A549 (cell line): ENCODE data around the gene CEP250. TPM values are rescaled to one million over a fixed set of nuclear protein-coding genes. Genes with fewer than 3 reads are reported as not detected.
"Not testable (repeated sequence)": the region's sequence is repeated elsewhere in the genome, so short reads cannot be mapped to it uniquely, and the experiment has no call there.

ENCODE experiments used
- ATAC-seq, 2 experiments: fragments of 200-7000 bp in 1 of 2; fragments of >200 bp in 1 of 2; cut with Nextera tagmentation in 1 of 2; cut with Tn5 transposase in 1 of 2; 3 replicates each; pipeline versions ENCODE4 v1.8.0 to v1.9.1; 2018 to 2020; ENCODE audit warnings: mild to moderate bottlenecking in 1 of 2, moderate library complexity in 1 of 2
- CTCF ChIA-PET: fragments of 300-600 bp; sonication (Branson Sonifier 250); formaldehyde crosslinking; extraction: SDS; loops from one replicate; lab custom pipeline; 2021; ENCODE audit warnings: antibody characterized with exemption, inconsistent platforms; lab: Yijun Ruan, JAX
- POLR2A ChIA-PET: fragments of 350-600 bp; formaldehyde crosslinking; extraction: SDS; loops from one replicate; lab custom pipeline; 2021; ENCODE audit warnings: antibody characterized with exemption, inconsistent platforms; lab: Yijun Ruan, JAX
- DNase-seq, 2 experiments: peaks; one replicate each; pipeline versions ENCODE4 v3.0.0 to v3.0.0-alpha.2; 2011 to 2016; ENCODE audit warnings: low read depth in 1 of 2, low spot score in 1 of 2
- FAIRE-seq: peaks from 2 replicates; lab custom pipeline; 2011; peaks lifted over from hg19 to GRCh38; lab: Jason Lieb, UNC
- H3K27ac ChIP-seq, 2 experiments: fragments of >200 bp; sonication (Bioruptor Twin); formaldehyde crosslinking; 3 replicates each; pipeline ENCODE4 v1.5.1; 2016 to 2017
- H3K4me1 ChIP-seq: fragments of >200 bp; sonication (Bioruptor Twin); formaldehyde crosslinking; 3 replicates; pipeline ENCODE4 v1.6.1; 2016
- H3K4me2 ChIP-seq: fragments of >200 bp; sonication (Bioruptor Twin); formaldehyde crosslinking; 3 replicates; pipeline ENCODE4 v1.6.1; 2016
- H3K4me3 ChIP-seq: fragments of >200 bp; sonication (Bioruptor Twin); formaldehyde crosslinking; 3 replicates; pipeline ENCODE4 v1.5.1; 2016
- H3K9me3 ChIP-seq: fragments of >200 bp; sonication (Bioruptor Twin); formaldehyde crosslinking; 3 replicates; pipeline ENCODE4 v1.6.1; 2016
- ATOH8 ChIP-seq: fragments of 250-450 bp; sonication (Bioruptor Pico); IDR thresholded peaks from 2 replicates; pipeline ENCODE4 v1.5.0; 2020; ENCODE audit warnings: low read depth, mild to moderate bottlenecking, moderate library complexity
- CEBPB ChIP-seq, 2 experiments: fragments of >200 bp in 1 of 2; sonication (Bioruptor Twin) in 1 of 2; formaldehyde crosslinking in 1 of 2; IDR thresholded peaks; 2 replicates each; pipeline ENCODE4 v1.6.1; 2012 to 2016
- CTCF ChIP-seq: fragments of >200 bp; sonication (Bioruptor Twin); formaldehyde crosslinking; IDR thresholded peaks from 3 replicates; pipeline ENCODE4 v1.5.1; 2016
- ELK1 ChIP-seq: fragments of 150-350 bp; IDR thresholded peaks from 2 replicates; pipeline ENCODE4 v1.6.1; 2014; ENCODE audit warnings: low read depth, mild to moderate bottlenecking, low read length
- EP300 ChIP-seq, 2 experiments: fragments of >200 bp; sonication (Bioruptor Twin); formaldehyde crosslinking; IDR thresholded peaks; 2 replicates in 1 of 2; 3 replicates in 1 of 2; pipeline ENCODE4 v1.6.1; 2016 to 2017
- ESRRA ChIP-seq: fragments of 150-350 bp; IDR thresholded peaks from 2 replicates; pipeline ENCODE4 v1.6.1; 2014; ENCODE audit warnings: mild to moderate bottlenecking, low read length, borderline replicate concordance
- FOSB ChIP-seq: fragments of 250-450 bp; sonication (Bioruptor Pico); IDR thresholded peaks from 2 replicates; pipeline ENCODE4 v1.5.0; 2020; ENCODE audit warnings: mild to moderate bottlenecking, moderate library complexity
- HOXB13 ChIP-seq: fragments of 250-450 bp; sonication (Bioruptor Pico); IDR thresholded peaks from 2 replicates; pipeline ENCODE4 v1.5.0; 2020; ENCODE audit warnings: low read depth, mild to moderate bottlenecking, moderate library complexity
- JUN ChIP-seq, 2 experiments: fragments of >200 bp; sonication (Bioruptor Twin); formaldehyde crosslinking; IDR thresholded peaks; 2 replicates in 1 of 2; 3 replicates in 1 of 2; pipeline ENCODE4 v1.6.1; 2016 to 2017
- JUNB ChIP-seq: fragments of >200 bp; sonication (Bioruptor Twin); formaldehyde crosslinking; IDR thresholded peaks from 2 replicates; pipeline ENCODE4 v1.6.1; 2016
- MYC ChIP-seq: IDR thresholded peaks from 2 replicates; pipeline ENCODE4 v1.6.1; 2012; ENCODE audit warnings: mild to moderate bottlenecking, inconsistent platforms, low read length, improper control_type of control experiment, borderline replicate concordance
- NPAS2 ChIP-seq: fragments of 250-450 bp; sonication (Bioruptor Pico); IDR thresholded peaks from 2 replicates; pipeline ENCODE4 v1.8.0; 2022; ENCODE audit warnings: mild to moderate bottlenecking, moderate library complexity, borderline replicate concordance
- NR3C1 ChIP-seq: fragments of >200 bp; sonication (Bioruptor Twin); formaldehyde crosslinking; IDR thresholded peaks from 3 replicates; pipeline ENCODE4 v1.6.1; 2017
- RAD21 ChIP-seq, 2 experiments: fragments of >200 bp in 1 of 2; sonication (Bioruptor Twin) in 1 of 2; formaldehyde crosslinking in 1 of 2; IDR thresholded peaks in 1 of 2; conservative IDR thresholded peaks in 1 of 2; 2 replicates in 1 of 2; 3 replicates in 1 of 2; pipeline ENCODE4 v1.6.1; 2012 to 2018; ENCODE audit warnings: inconsistent platforms in 1 of 2
- REST ChIP-seq: fragments of 200-600 bp; sonication (generic); IDR thresholded peaks from 2 replicates; pipeline ENCODE4 v1.6.1; 2016; ENCODE audit warnings: antibody characterized with exemption, mild to moderate bottlenecking, moderate library complexity
- RFX5 ChIP-seq: fragments of 450-650 bp; IDR thresholded peaks from 2 replicates; pipeline ENCODE4 v1.7.1; 2014; ENCODE audit warnings: antibody characterized with exemption, mild to moderate bottlenecking, moderate library complexity
- SREBF2 ChIP-seq: fragments of 450-650 bp; IDR thresholded peaks from 2 replicates; pipeline ENCODE4 v1.6.1; 2014; ENCODE audit warnings: mild to moderate bottlenecking, moderate library complexity
- USF2 ChIP-seq: fragments of 450-650 bp; IDR thresholded peaks from 2 replicates; pipeline ENCODE4 v1.6.1; 2014; ENCODE audit warnings: antibody characterized with exemption
- ZC3H11A ChIP-seq: fragments of 450-650 bp; IDR thresholded peaks from 2 replicates; pipeline ENCODE4 v1.6.1; 2014; ENCODE audit warnings: antibody characterized with exemption, mild to moderate bottlenecking
- WGBS: methylation state at CpG from one replicate; pipeline ENCODE4 v1.1.6; 2017; ENCODE audit errors: missing lambda C conversion rate; 5-methylcytosine and 5-hydroxymethylcytosine counted together
- polyA plus RNA-seq, 4 experiments: library from polyadenylated mRNA; depleted of rRNA in 3 of 4; stranded (reverse); fragments of >200 nt; fragmentation: RNase III in 1 of 4; extraction: RNeasy Plus Mini Kit Qiagen cat#74134 plus additional on column Dnase treatment in 1 of 4; gene quantifications; 2 replicates in 3 of 4; 3 replicates in 1 of 4; pipeline ENCODE4 v1.2.3, GENCODE V29; 2011 to 2017

CEP250 gene
- polyA plus RNA-seq, 2 of the 4 experiments (the other 2 are of a cell fraction): 13.8 to 19.6 TPM

- no peak for TF ChIP-seq SREBF2
- TF ChIP-seq JUN (IDR thresholded peaks at IDR 0.05): no peak
- TF ChIP-seq NPAS2 (CRISPR knock-in tag): no peak
- TF ChIP-seq USF2: no peak
- no peak for TF ChIP-seq EP300 (IDR thresholded peaks at IDR 0.05)
- no peak for TF ChIP-seq HOXB13
- no peak for TF ChIP-seq MYC
- TF ChIP-seq CEBPB (IDR thresholded peaks at IDR 0.05): no peak
- no peak for TF ChIP-seq ELK1
- TF ChIP-seq REST: no peak
- 100% methylated on average over 1 of the region's 1 CpG for WGBS
- Histone ChIP-seq H3K9me3 (no peaks in the 10 kb centered on the region), H3K4me1 (peaks cover 11% of the 10 kb centered on the region; the same call in 2 of the 3 replicates), H3K27ac (no peak overlapping the region), H3K4me3 (no peak overlapping the region), H3K4me2 (no peak overlapping the region)
- CTCF ChIA-PET: interaction anchor here (1.5 to 2.9 kb wide), 3 partner anchors 23 to 102 kb away, joined by 5 to 8 read pairs (median 6); no protein-coding TSS in a partner anchor
- FAIRE-seq (no peak), DNase-seq (no peak), ATAC-seq (no peak)
- POLR2A ChIA-PET: interaction anchor here (0.8 to 2.2 kb wide), 2 partner anchors 25 to 63 kb away, joined by 3 to 6 read pairs; partner anchors contain the start of gene ERGIC3
Measured at GRCh38 chr20:35517125-35517524, 61.7 kb downstream of the CEP250 start.

GRCh38 chr20:35517767-35518166, 62.4 kb downstream of the CEP250 start:
- H3K9me3 ChIP-seq, H3K4me2 ChIP-seq, H3K27ac ChIP-seq, POLR2A ChIA-PET, FAIRE-seq, DNase-seq, ATAC-seq, H3K4me3 ChIP-seq: not testable (repeated sequence)
- CTCF ChIA-PET: interaction anchor here (1.6 to 2.9 kb wide), 3 partner anchors 10 to 101 kb away, joined by 5 to 8 read pairs (median 6); no protein-coding TSS in a partner anchor
- 85% methylated on average over 5 of the region's 5 CpGs for WGBS
- peaks cover 11% of the 10 kb centered on the region; the same call in 2 of the 3 replicates for H3K4me1 ChIP-seq

GRCh38 chr20:35518955-35519354, 63.6 kb downstream of the CEP250 start:
- POLR2A ChIA-PET: no interaction called here
- 82% methylated on average over 9 of the region's 9 CpGs for WGBS

GRCh38 chr20:35523298-35523888, 68.0 kb downstream of the CEP250 start:
- Histone ChIP-seq H3K9me3 (no peaks in the 10 kb centered on the region), H3K4me3 (no peak overlapping the region), H3K27ac (no peak overlapping the region), H3K4me1 (no peaks in the 10 kb centered on the region), H3K4me2 (no peak overlapping the region)
- CTCF ChIA-PET: interaction anchor here (0.8 to 1.6 kb wide), 3 partner anchors 8 to 13 kb away, joined by 3 to 4 read pairs (median 3); no protein-coding TSS in a partner anchor
- no peak for FAIRE-seq
- peak; percentile 23 to 76 for DNase-seq
- POLR2A ChIA-PET: no interaction called here
- WGBS: 48% methylated on average over 6 of the region's 6 CpGs
- no peak for TF ChIP-seq MYC
- TF ChIP-seq NR3C1: no peak
- no peak for TF ChIP-seq JUNB
- TF ChIP-seq ZC3H11A: no peak
- no peak for TF ChIP-seq ATOH8 (CRISPR knock-in tag)
- TF ChIP-seq RAD21 (conservative IDR thresholded peaks at IDR 0.05 in 1 of 2, IDR thresholded peaks at IDR 0.05 in 1 of 2): peak in 1 of 2 experiments; percentile 39; a peak in 2 of 5 replicates
- no peak for TF ChIP-seq ESRRA
- TF ChIP-seq CEBPB (IDR thresholded peaks at IDR 0.05): no peak
- peak; percentile 23; the same call in 1 of the 3 replicates for TF ChIP-seq CTCF
- TF ChIP-seq FOSB: no peak
- ATAC-seq: peak; percentile 86 to 91

More at GRCh38 chr20:35518955-35519354, 63.6 kb downstream of the CEP250 start:
- CTCF ChIA-PET: interaction anchor here (0.8 to 1.8 kb wide), 2 partner anchors 12 to 435 kb away, joined by 4 to 5 read pairs; partner anchors contain the start of gene SCAND1
- ATAC-seq: no peak
- FAIRE-seq: no peak
- H3K4me3 ChIP-seq: no peak overlapping the region
- no peak for DNase-seq
- H3K9me3 ChIP-seq: no peaks in the 10 kb centered on the region
- TF ChIP-seq CEBPB (IDR thresholded peaks at IDR 0.05) (0 out of 4 replicates have a peak, but pooled peaks of 1 of the 2 experiments have one; percentile 12), RFX5 (no peak)
- no peak overlapping the region for H3K27ac ChIP-seq
- H3K4me2 ChIP-seq: no peak overlapping the region
- H3K4me1 ChIP-seq: peaks cover 11% of the 10 kb centered on the region; the same call in 2 of the 3 replicates
